ENCODE data around the gene CCNB2. TPM values are rescaled to one million over a fixed set of nuclear protein-coding genes. Genes with fewer than 3 reads are reported as not detected.
"Not testable (repeated sequence)": the region's sequence is repeated elsewhere in the genome, so short reads cannot be mapped to it uniquely, and the experiment has no call there.

Gene CCNB2
- total RNA-seq, 6 experiments from 2014 or later: 27.7 to 61.5 (median 55.6) TPM

DNA sequence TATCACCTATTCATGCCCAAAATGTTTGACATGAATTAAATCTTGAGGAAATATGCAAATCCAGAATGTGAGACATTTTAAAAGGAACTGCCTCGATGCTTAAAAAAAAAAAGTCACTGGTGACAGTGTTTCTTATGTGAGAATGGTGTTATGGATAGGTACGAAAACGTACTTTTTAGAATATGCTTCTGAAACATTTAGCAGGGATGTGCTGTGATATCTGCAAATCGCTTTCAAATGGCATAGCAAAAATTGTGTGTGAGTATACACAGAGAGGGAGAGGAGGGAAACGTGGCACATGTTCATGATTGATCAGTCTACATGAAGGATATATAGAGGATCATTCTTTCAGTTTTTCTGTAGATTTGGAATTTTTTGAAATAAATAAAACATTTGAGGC is 16.0 kb downstream of the CCNB2 start:
- Mint-ChIP-seq H3K4me1 (ENCODE audit: low read depth) (no peaks in the 10 kb centered on the region), H3K27ac (no peak overlapping the region), H3K9me3 (peaks cover 4% of the 10 kb centered on the region; the same call in 1 of the 2 replicates), H3K4me3 (no peak overlapping the region), H3K36me3 (ENCODE audit: low read depth) (peaks cover 22% of the 10 kb centered on the region), H3K27me3 (ENCODE audit: insufficient read depth) (peaks cover 2% of the 10 kb centered on the region)
- TF ChIP-seq CTCF (IDR thresholded peaks at IDR 0.05): no peak
- no peak for DNase-seq

- Mint-ChIP-seq H3K27me3 (ENCODE audit: insufficient read depth) (peaks cover 10% of the 10 kb centered on the region), H3K27ac (no peak overlapping the region; the same call in 1 of the 2 replicates), H3K36me3 (ENCODE audit: low read depth) (peaks cover 50% of the 10 kb centered on the region), H3K4me1 (ENCODE audit: low read depth) (no peaks in the 10 kb centered on the region), H3K9me3 (peaks cover 28% of the 10 kb centered on the region), H3K4me3 (no peak overlapping the region)
- TF ChIP-seq CTCF (IDR thresholded peaks at IDR 0.05): no peak
- DNase-seq: no peak
Observed at GRCh38 chr15:59124261-59124660, 19.3 kb downstream of the CCNB2 start.

GRCh38 chr15:59125683-59126082 is 20.7 kb downstream of the CCNB2 start:
- H3K4me3 Mint-ChIP-seq; H3K27ac Mint-ChIP-seq; DNase-seq; H3K27me3 Mint-ChIP-seq (ENCODE audit: insufficient read depth); H3K4me1 Mint-ChIP-seq (ENCODE audit: low read depth): not testable (repeated sequence)
- Mint-ChIP-seq H3K36me3 (ENCODE audit: low read depth) (peaks cover 65% of the 10 kb centered on the region), H3K9me3 (peaks cover 43% of the 10 kb centered on the region)

DNA sequence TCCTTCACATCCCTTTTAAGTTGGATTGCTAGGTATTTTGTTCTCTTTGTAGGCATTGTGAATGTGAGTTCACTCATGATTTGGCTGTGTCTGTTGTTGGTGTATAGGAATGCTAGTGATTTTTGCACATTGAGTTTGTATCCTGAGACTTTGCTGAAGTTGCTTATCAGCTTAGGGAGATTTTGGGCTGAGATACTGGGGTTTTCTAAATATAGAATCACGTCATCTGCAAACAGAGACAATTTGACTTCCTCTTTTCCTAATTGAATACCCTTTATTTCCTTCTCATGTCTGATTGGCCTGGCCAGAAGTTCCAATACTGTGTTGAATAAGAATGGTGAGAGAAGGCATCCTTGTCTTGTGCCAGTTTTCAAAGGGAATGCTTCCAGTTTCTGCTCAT is 22.3 kb downstream of the CCNB2 start:
- H3K27me3 Mint-ChIP-seq (ENCODE audit: insufficient read depth); H3K4me1 Mint-ChIP-seq (ENCODE audit: low read depth); H3K4me3 Mint-ChIP-seq; DNase-seq; H3K27ac Mint-ChIP-seq: not testable (repeated sequence)
- Mint-ChIP-seq H3K9me3 (peaks cover 44% of the 10 kb centered on the region), H3K36me3 (ENCODE audit: low read depth) (peaks cover 74% of the 10 kb centered on the region)

DNA sequence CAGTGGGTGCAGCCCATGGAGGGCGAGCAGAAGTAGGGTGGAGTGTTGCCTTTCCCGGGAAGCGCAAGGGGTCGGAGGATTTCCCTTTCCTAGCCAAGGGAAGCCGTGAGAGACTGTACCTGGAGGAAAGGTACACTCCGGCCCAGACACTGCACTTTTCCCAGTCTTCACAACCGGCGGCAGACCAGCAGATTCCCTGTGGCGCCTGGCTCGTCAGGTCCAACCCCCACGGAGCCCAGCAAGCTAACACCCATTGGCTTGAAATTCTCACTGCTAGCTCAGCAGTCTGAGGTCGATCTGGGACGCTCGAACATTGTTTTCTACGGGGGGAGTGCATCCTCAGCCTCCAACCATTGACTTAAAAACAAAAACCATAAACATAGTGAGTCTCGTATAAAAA is 26.5 kb downstream of the CCNB2 start:
- TF ChIP-seq CTCF (IDR thresholded peaks at IDR 0.05): no peak
- H3K9me3 Mint-ChIP-seq: peaks cover 36% of the 10 kb centered on the region
- DNase-seq: no peak
- H3K27me3 Mint-ChIP-seq (ENCODE audit: insufficient read depth): peaks cover 8% of the 10 kb centered on the region; the same call in 1 of the 2 replicates
- no peak overlapping the region for H3K4me3 Mint-ChIP-seq
- H3K4me1 Mint-ChIP-seq (ENCODE audit: low read depth): no peaks in the 10 kb centered on the region
- H3K27ac Mint-ChIP-seq: no peak overlapping the region
- peaks cover 74% of the 10 kb centered on the region for H3K36me3 Mint-ChIP-seq (ENCODE audit: low read depth)

- H3K27me3 Mint-ChIP-seq (ENCODE audit: insufficient read depth): peaks cover 8% of the 10 kb centered on the region; the same call in 1 of the 2 replicates
- H3K27ac Mint-ChIP-seq: no peak overlapping the region
- DNase-seq: no peak
- no peak overlapping the region for H3K4me3 Mint-ChIP-seq
- H3K36me3 Mint-ChIP-seq (ENCODE audit: low read depth): peaks cover 70% of the 10 kb centered on the region
- TF ChIP-seq CTCF (IDR thresholded peaks at IDR 0.05): no peak
- H3K4me1 Mint-ChIP-seq (ENCODE audit: low read depth): no peaks in the 10 kb centered on the region
- H3K9me3 Mint-ChIP-seq: peaks cover 35% of the 10 kb centered on the region
Observed at GRCh38 chr15:59131969-59132562, 27.1 kb downstream of the CCNB2 start.
